Astrocyte (in vitro differentiated cells and primary cell): ENCODE results near the gene EHBP1. TPM values are rescaled to one million over a fixed set of nuclear protein-coding genes. Genes with fewer than 3 reads are reported as not detected.

ENCODE experiments used
- DNase-seq: peaks from one replicate; pipeline ENCODE4 v3.0.0-alpha.2; 2010; ENCODE audit warnings: low read depth
- FAIRE-seq: peaks from 2 replicates; lab custom pipeline; 2011; peaks lifted over from hg19 to GRCh38; lab: Jason Lieb, UNC
- H2AFZ ChIP-seq: 2 replicates; pipeline ENCODE4 v1.6.0; 2012; ENCODE audit warnings: low read depth, low read length, inconsistent platforms
- H3K27ac ChIP-seq: 2 replicates; pipeline ENCODE4 v1.5.1; 2011; ENCODE audit warnings: low read depth, low read length, inconsistent platforms
- H3K27me3 ChIP-seq: 2 replicates; pipeline ENCODE4 v1.6.0; 2011; ENCODE audit warnings: low read length, inconsistent platforms; ENCODE audit not compliant: insufficient read depth
- H3K36me3 ChIP-seq: 2 replicates; pipeline ENCODE4 v1.5.1; 2011; ENCODE audit warnings: low read length, inconsistent platforms; ENCODE audit not compliant: insufficient read depth
- H3K4me1 ChIP-seq: 2 replicates; pipeline ENCODE4 v1.5.1; 2011; ENCODE audit warnings: low read length, inconsistent platforms; ENCODE audit not compliant: insufficient read depth
- H3K4me2 ChIP-seq: 2 replicates; pipeline ENCODE4 v1.6.0; 2012; ENCODE audit warnings: low read length, inconsistent platforms
- H3K4me3 ChIP-seq: 2 replicates; pipeline ENCODE4 v1.5.1; 2011; ENCODE audit warnings: low read depth, mild to moderate bottlenecking, low read length, inconsistent platforms; ENCODE audit not compliant: insufficient read depth
- H3K79me2 ChIP-seq: 2 replicates; pipeline ENCODE4 v1.6.0; 2012; ENCODE audit warnings: mild to moderate bottlenecking, low read length, inconsistent platforms; ENCODE audit not compliant: insufficient read depth
- H3K9ac ChIP-seq: 2 replicates; pipeline ENCODE4 v1.6.0; 2012; ENCODE audit warnings: mild to moderate bottlenecking, low read length, inconsistent platforms
- H3K9me3 ChIP-seq: 2 replicates; pipeline ENCODE4 v1.5.1; 2012; ENCODE audit warnings: low read depth, mild to moderate bottlenecking, low read length, inconsistent platforms; ENCODE audit not compliant: insufficient read depth
- H4K20me1 ChIP-seq: 2 replicates; pipeline ENCODE4 v1.6.0; 2012; ENCODE audit warnings: low read length, inconsistent platforms; ENCODE audit not compliant: insufficient read depth
- H3K27ac Mint-ChIP-seq: one replicate; pipeline ENCODE4 v1.8.0; 2021; ENCODE audit warnings: mild to moderate bottlenecking, mixed read lengths; ENCODE audit not compliant: unreplicated experiment
- H3K27me3 Mint-ChIP-seq: one replicate; pipeline ENCODE4 v1.8.0; 2021; ENCODE audit warnings: low read depth, mixed read lengths; ENCODE audit not compliant: unreplicated experiment
- H3K36me3 Mint-ChIP-seq: one replicate; pipeline ENCODE4 v1.8.0; 2021; ENCODE audit warnings: low read depth, mixed read lengths; ENCODE audit not compliant: unreplicated experiment
- H3K4me1 Mint-ChIP-seq: one replicate; pipeline ENCODE4 v1.8.0; 2021; ENCODE audit warnings: low read depth, mixed read lengths; ENCODE audit not compliant: unreplicated experiment
- H3K4me3 Mint-ChIP-seq: one replicate; pipeline ENCODE4 v1.8.0; 2021; ENCODE audit warnings: mild to moderate bottlenecking, moderate library complexity, mixed read lengths; ENCODE audit not compliant: unreplicated experiment
- H3K9me3 Mint-ChIP-seq: one replicate; pipeline ENCODE4 v1.8.0; 2021; ENCODE audit warnings: mild to moderate bottlenecking, mixed read lengths; ENCODE audit not compliant: unreplicated experiment
- CTCF ChIP-seq: IDR thresholded peaks from 2 replicates; pipeline ENCODE4 v1.5.1; 2011; ENCODE audit warnings: low read depth, mild to moderate bottlenecking, inconsistent platforms, low read length, moderate library complexity; ENCODE audit not compliant: insufficient read depth
- EZH2 ChIP-seq: IDR thresholded peaks from 2 replicates; pipeline ENCODE4 v1.6.1; 2012; ENCODE audit warnings: mild to moderate bottlenecking, low read length, inconsistent platforms; ENCODE audit not compliant: insufficient read depth
- total RNA-seq: library from RNA; stranded (reverse); gene quantifications from 2 replicates; pipeline ENCODE4 v1.2.1, GENCODE V29; 2021

EHBP1 gene
- total RNA-seq, 1 donor from 2014 or later: 44.1 TPM

- H3K27ac Mint-ChIP-seq: no peak overlapping the region
Measured at GRCh38 chr2:63034526-63034925, 329.0 kb downstream of the EHBP1 start.

DNA sequence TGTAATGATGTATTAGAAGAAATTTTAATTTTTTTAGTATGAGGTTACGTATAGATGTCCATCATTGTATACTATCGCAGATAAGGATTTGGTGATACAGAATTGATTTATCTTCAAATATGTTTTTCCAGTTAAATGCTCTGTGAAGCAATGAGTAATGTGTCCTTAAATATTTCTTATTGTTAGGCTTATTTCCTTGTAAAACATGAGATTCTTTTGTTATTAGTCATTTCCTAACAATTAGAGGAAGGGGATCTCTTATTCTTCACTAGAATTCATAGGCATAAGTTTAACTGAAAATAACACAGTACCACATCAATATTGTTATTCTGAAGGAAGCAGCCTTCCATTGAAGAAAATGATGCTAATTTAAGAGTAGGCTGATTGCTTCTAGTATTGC, 329.7 kb downstream of the EHBP1 start:
- H3K4me2 ChIP-seq: peak overlapping the region; percentile 51
- H3K79me2 ChIP-seq: no peaks in the 10 kb centered on the region
- H4K20me1 ChIP-seq: no peaks in the 10 kb centered on the region
- H3K4me3 ChIP-seq: no peak overlapping the region
- no peaks in the 10 kb centered on the region for H3K36me3 ChIP-seq
- no peak overlapping the region for H3K27ac Mint-ChIP-seq
- H3K4me1 ChIP-seq: peaks cover 3% of the 10 kb centered on the region
- H3K4me1 Mint-ChIP-seq: peaks cover 7% of the 10 kb centered on the region
- no peak for TF ChIP-seq CTCF
- TF ChIP-seq EZH2: no peak
- H3K9ac ChIP-seq: no peak overlapping the region
- H3K4me3 Mint-ChIP-seq: no peak overlapping the region
- H3K27ac ChIP-seq: no peak overlapping the region
- no peak for FAIRE-seq
- no peak for DNase-seq
- H3K27me3 Mint-ChIP-seq: no peaks in the 10 kb centered on the region
- H3K27me3 ChIP-seq: no peaks in the 10 kb centered on the region
- H3K36me3 Mint-ChIP-seq: no peaks in the 10 kb centered on the region
- H3K9me3 ChIP-seq: no peaks in the 10 kb centered on the region
- H2AFZ ChIP-seq: no peak overlapping the region
- H3K9me3 Mint-ChIP-seq: no peaks in the 10 kb centered on the region

More at GRCh38 chr2:63034526-63034925, 329.0 kb downstream of the EHBP1 start:
- H3K9ac ChIP-seq: no peak overlapping the region
- no peaks in the 10 kb centered on the region for H3K9me3 ChIP-seq
- Mint-ChIP-seq H3K36me3 (no peaks in the 10 kb centered on the region), H3K27me3 (no peaks in the 10 kb centered on the region), H3K4me1 (peaks cover 7% of the 10 kb centered on the region), H3K9me3 (no peaks in the 10 kb centered on the region), H3K4me3 (no peak overlapping the region)
- no peak overlapping the region for H3K4me3 ChIP-seq
- DNase-seq (no peak), FAIRE-seq (peak; percentile 29)
- no peak overlapping the region for H2AFZ ChIP-seq
- no peaks in the 10 kb centered on the region for H3K36me3 ChIP-seq
- no peaks in the 10 kb centered on the region for H3K79me2 ChIP-seq
- peaks cover 3% of the 10 kb centered on the region for H3K4me1 ChIP-seq
- TF ChIP-seq EZH2 (no peak), CTCF (no peak)
- no peak overlapping the region for H3K27ac ChIP-seq
- H3K27me3 ChIP-seq: no peaks in the 10 kb centered on the region
- no peaks in the 10 kb centered on the region for H4K20me1 ChIP-seq
- peak overlapping the region; percentile 51 for H3K4me2 ChIP-seq

GRCh38 chr2:63035660-63036059, 330.1 kb downstream of the EHBP1 start:
- no peak for FAIRE-seq
- no peak overlapping the region for H3K4me3 ChIP-seq
- no peaks in the 10 kb centered on the region for H3K27me3 ChIP-seq
- H3K27ac ChIP-seq: no peak overlapping the region
- Mint-ChIP-seq H3K27me3 (no peaks in the 10 kb centered on the region), H3K27ac (no peak overlapping the region), H3K9me3 (no peaks in the 10 kb centered on the region), H3K4me3 (no peak overlapping the region), H3K4me1 (peaks cover 7% of the 10 kb centered on the region), H3K36me3 (no peaks in the 10 kb centered on the region)
- no peaks in the 10 kb centered on the region for H3K36me3 ChIP-seq
- H2AFZ ChIP-seq: no peak overlapping the region
- H3K9ac ChIP-seq: no peak overlapping the region
- TF ChIP-seq CTCF: no peak
- no peak for TF ChIP-seq EZH2
- no peak for DNase-seq
- H3K79me2 ChIP-seq: no peaks in the 10 kb centered on the region
- no peak overlapping the region for H3K4me2 ChIP-seq
- H4K20me1 ChIP-seq: no peaks in the 10 kb centered on the region
- peaks cover 3% of the 10 kb centered on the region for H3K4me1 ChIP-seq
- no peaks in the 10 kb centered on the region for H3K9me3 ChIP-seq
